HG02623 (cell line): ENCODE data around the gene UBE4B.
"Not testable (repeated sequence)": the region's sequence is repeated elsewhere in the genome, so short reads cannot be mapped to it uniquely, and the experiment has no call there.

ENCODE experiments used
- ATAC-seq: cut with Tn5 transposase; IDR thresholded peaks from one replicate; pipeline ENCODE4 v1.9.1; 2021; ENCODE audit warnings: moderate library complexity; ENCODE audit not compliant: unreplicated experiment

Gene UBE4B

DNA sequence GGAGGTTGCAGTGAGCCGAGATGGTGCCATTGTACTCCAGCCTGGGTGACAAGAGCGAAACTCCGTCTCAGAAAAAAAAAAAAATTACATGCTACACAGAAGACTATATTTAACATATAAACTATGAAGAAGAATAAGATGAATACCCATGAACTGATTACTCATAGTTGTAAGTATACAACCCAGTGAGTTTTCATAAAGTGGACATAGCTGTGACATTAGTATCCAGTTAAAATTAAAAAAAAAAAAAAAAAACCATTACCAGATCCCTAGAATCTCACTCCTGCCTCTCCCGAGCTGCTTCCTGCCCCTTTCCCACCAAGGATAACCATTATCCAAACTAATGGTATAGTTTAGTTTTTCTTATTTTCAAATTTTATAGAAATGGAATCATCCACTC is 37.4 kb downstream of the UBE4B start:
- no peak for ATAC-seq

- no peak for ATAC-seq
Measured at GRCh38 chr1:10071640-10072039, 38.9 kb downstream of the UBE4B start.

DNA sequence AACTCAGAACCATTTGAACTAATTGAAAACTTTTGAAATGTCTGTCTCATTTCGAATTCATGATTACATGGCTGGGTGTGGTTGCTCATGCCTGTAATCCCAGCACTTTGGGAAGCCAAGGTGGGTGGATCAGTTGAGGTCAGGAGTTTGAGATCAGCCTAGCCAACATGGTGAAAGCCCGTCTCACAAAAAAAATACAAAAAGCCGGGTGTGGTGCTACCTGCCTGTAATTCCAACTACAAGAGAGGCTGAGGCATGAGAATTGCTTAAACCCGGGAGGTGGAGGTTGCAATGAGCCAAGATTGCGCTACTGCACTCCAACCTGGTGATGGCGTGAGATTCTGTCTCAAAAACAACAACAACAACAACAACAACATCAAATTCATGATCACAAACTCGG is 40.6 kb downstream of the UBE4B start:
- not testable (repeated sequence) for ATAC-seq

DNA sequence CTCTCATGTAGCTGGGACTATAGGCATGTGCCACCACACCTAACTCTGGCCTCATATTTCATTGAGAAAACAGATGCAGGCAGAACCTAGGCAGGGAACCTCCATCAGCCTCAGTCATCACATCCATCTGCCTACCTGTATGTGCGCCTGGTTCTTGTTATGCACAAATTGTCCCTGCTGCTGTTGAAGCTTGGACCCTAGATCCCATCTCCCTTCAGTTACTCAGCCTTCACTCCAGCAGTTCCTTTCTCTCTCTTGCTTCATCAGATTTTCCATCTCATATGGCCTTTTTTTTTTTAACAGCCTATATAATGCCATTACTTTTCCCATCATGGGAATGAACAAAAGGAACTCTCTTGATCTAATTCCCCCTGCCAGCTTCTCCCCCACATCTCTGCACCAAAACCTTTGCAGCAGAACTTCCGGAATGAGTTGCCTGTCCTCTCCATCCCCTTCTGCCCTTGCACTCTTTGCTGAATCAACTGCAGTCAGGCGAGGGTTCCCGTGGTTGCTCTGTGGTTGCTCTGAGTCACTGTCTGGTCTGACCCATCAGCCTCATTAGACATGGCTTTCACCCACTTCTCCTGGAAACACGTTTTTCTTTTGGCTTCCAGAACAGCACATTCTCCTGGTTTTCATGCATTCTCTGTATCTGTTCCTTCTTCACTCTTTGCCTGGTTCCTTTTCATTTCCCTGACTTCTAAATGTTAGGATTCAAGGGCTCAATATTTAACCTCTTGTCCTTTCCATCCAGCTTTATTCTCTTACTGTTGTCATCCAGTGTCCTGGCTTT is 41.5 kb downstream of the UBE4B start:
- no peak for ATAC-seq

- ATAC-seq = no peak
Measured at GRCh38 chr1:10074852-10075730, 42.3 kb downstream of the UBE4B start.

- no peak for ATAC-seq
Measured at GRCh38 chr1:10075732-10076131, 43.0 kb downstream of the UBE4B start.

- no peak for ATAC-seq
Measured at GRCh38 chr1:10078494-10078893, 45.7 kb downstream of the UBE4B start.

DNA sequence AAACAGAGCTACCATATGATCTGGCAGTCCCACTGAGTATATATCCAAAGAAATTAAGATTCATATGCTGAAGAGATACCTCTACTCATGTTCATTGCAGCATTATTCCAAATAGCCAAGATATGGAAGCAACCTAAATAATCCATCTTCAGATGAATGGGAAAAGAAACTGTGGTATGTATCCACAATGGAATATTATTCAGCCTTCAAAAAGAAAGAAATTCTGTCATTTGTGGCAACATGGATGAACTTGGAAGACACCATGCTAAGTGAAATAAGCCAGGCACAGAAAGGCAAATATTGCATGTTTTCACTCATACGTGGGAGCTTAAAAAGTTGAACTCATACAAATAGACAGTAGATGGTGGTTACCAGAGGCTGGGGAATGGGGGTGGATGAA is 47.8 kb downstream of the UBE4B start:
- no peak for ATAC-seq

DNA sequence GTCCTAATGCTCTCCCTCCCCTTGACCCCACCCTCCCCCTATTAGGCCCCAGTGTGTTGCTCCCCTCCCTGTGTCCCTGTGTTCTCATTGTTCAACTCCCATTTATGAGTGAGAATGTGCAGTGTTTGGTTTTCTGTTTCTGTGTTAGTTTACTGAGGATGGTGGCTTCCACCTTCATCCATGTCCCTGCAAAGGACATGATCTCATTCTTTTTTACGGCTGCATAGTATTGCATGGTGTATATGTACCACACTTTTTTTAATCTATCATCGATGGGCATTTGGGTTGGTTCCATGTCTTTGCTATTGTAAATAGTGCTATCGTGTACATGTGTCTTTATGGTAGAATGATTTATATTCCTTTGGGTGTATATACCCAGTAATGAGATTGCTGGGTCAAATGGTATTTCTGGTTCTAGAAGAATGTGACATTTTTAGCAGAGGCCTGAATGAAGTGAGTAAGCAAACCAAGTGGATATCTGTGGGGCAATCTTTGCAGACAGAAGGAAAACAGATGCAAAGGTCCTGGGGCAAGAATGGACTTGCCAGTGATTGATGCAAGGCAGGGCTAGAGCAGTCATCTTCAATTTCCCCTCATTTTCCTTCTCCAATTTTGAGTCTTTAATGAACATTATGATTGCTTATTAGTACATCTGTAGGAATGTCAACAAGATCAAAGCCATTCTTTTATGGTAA is 50.2 kb downstream of the UBE4B start:
- ATAC-seq = no peak

DNA sequence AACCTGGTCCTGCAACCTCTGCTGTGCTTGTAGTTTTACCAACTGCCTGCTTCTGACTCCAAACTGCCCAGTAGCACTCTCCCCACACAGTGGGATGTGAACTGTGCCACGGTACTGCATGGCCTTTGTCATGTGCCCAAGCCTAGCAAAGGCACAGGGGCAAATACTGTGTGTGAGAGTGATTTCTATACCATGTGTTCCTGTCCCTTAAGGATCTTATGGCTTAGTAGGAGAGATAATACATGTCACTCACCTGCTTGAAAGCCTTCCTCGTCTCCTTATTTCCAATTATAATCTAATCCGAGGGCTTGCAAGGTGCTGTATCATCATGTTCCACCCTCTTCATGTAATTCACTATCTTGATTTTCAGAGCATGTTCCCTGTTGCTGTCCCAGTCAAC is 51.3 kb downstream of the UBE4B start:
- ATAC-seq = no peak

GRCh38 chr1:10085076-10085475 is 52.3 kb downstream of the UBE4B start:
- ATAC-seq = no peak

DNA sequence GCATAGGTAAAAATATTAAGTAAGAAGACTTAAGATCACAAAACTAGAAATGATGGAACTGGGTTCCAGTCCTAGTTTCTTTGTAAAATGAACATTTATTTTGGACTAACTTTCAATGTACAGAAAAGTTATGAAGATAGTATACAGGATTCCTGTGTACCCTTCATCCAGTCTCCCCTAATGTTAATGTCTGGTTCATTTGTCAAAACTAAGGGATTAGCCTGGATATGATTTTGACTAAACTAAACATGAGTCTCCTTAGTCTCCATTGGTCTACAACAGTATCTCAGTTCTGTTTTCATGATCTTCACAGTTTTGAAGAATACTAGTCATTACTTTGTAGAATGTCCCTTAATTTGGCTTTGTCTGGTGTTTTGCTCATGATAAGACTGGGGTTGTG is 54.5 kb downstream of the UBE4B start:
- ATAC-seq = no peak

DNA sequence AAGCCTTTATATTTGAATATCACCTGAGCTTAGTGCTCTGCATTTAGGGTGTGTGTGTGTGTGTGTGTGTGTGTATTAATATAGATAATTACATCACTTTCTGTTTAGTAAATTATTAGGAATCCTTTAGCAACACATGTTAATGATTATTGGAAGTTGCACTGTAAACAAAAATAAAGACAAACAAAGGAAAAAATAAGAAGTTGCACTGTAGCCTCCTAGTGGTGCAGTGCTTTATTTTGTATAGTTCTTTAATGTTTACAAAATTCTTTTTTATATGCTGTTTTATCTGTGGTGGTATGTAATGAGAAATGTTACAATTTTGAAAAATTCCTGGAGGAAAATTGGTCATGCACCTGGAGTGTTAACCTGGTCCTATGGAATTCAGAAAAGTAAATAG is 69.2 kb downstream of the UBE4B start:
- no peak for ATAC-seq

GRCh38 chr1:10103193-10103592 is 70.4 kb downstream of the UBE4B start:
- ATAC-seq = no peak

- ATAC-seq = no peak
Measured at GRCh38 chr1:10104834-10105233, 72.1 kb downstream of the UBE4B start.

DNA sequence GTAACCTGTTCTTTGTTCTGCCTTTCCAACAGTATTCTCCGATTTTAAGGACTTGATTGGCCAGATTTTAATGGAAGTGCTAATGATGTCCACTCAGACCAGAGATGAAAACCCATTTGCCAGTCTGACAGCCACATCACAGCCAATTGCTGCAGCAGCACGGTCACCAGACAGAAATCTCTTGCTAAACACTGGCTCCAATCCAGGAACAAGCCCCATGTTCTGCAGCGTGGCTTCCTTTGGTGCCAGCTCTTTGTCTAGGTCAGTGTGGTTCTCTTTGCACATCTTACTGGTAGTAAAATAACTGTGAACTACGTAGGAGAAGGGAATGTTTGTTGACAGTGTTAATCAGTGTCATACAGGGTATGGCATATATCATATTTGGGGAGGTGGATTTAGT is 72.7 kb downstream of the UBE4B start:
- no peak for ATAC-seq

- no peak for ATAC-seq
Measured at GRCh38 chr1:10106241-10106640, 73.5 kb downstream of the UBE4B start.

- ATAC-seq = no peak
Measured at GRCh38 chr1:10106756-10107475, 74.2 kb downstream of the UBE4B start.

DNA sequence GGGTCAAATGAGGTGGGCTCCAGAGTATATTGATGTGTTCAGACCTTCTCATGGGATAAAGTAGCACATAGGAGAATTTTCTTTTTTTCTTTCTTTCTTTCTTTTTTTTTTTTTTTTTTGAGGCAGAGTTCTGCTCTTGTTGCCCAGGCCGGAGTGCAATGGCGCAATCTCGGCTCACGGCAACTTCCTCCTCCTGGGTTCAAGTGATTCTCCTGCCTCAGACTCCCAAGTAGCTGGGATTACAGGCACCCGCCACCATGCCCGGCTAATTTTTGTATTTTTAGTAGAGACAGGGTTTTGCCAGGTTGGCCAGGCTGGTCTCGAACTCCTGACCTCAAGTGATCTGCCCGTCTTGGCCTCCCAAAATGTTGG is 74.7 kb downstream of the UBE4B start:
- ATAC-seq = not testable (repeated sequence)

DNA sequence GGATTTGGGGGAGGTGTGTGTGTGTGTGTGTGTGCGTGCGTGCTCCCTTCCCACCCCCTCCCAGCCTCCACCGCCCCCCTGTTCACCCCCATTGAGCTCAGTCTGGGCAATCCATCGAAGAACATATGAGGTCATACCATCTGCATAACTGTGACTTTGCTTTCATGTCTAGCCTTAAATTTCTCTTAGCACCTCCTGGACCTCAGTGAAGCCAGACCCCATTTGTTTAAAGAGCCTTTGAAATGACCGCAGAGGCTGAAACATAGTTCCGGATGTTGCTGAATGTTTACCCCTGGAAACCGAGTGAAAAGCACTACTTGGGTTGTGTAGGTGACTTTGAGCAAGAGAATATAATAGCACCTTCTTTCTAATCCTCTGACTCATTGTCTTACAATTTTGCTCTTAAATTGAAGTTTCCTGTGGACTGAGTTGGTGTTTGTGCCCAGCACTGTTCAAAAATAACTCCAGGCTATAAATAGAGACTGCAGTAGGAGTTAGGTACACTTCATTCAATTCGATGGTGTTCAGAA is 75.4 kb downstream of the UBE4B start:
- no peak for ATAC-seq
